ENCODE results near the gene LUZP2.

- no peak for TF ChIP-seq CTCF (IDR thresholded peaks at IDR 0.05)
- TF ChIP-seq POLR2AphosphoS5 (IDR thresholded peaks at IDR 0.05): no peak
- TF ChIP-seq POLR2A (IDR thresholded peaks at IDR 0.05): no peak
Observed at GRCh38 chr11:24773322-24773721, 276.5 kb downstream of the LUZP2 start.
